Measurements from ENCODE around the gene ZNF273. TPM values are rescaled to one million over a fixed set of nuclear protein-coding genes. Genes with fewer than 3 reads are reported as not detected.

ZNF273 gene
- polyA plus RNA-seq, 1 donor from 2014 or later, result 21.7 TPM

- TF ChIP-seq REST (IDR thresholded peaks at IDR 0.05; ENCODE audit: borderline replicate concordance), result no peak
- TF ChIP-seq EZH2 (IDR thresholded peaks at IDR 0.05; ENCODE audit: borderline replicate concordance, insufficient read depth, low read length, poor library complexity, severe bottlenecking), result no peak
- TF ChIP-seq, protein P1, sequence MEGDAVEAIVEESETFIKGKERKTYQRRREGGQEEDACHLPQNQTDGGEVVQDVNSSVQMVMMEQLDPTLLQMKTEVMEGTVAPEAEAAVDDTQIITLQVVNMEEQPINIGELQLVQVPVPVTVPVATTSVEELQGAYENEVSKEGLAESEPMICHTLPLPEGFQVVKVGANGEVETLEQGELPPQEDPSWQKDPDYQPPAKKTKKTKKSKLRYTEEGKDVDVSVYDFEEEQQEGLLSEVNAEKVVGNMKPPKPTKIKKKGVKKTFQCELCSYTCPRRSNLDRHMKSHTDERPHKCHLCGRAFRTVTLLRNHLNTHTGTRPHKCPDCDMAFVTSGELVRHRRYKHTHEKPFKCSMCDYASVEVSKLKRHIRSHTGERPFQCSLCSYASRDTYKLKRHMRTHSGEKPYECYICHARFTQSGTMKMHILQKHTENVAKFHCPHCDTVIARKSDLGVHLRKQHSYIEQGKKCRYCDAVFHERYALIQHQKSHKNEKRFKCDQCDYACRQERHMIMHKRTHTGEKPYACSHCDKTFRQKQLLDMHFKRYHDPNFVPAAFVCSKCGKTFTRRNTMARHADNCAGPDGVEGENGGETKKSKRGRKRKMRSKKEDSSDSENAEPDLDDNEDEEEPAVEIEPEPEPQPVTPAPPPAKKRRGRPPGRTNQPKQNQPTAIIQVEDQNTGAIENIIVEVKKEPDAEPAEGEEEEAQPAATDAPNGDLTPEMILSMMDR (IDR thresholded peaks at IDR 0.05; ENCODE audit: poor library complexity, severe bottlenecking), result no peak
- TF ChIP-seq SMC3 (conservative IDR thresholded peaks at IDR 0.05; ENCODE audit: poor library complexity), result no peak
- no peak for TF ChIP-seq MXI1 (conservative IDR thresholded peaks at IDR 0.05; ENCODE audit: poor library complexity, severe bottlenecking)
- no peak for TF ChIP-seq RAD21 (conservative IDR thresholded peaks at IDR 0.05)
- Histone ChIP-seq H3K4me3 (ENCODE audit: low read length) (no peak overlapping the region), H3K9me3 (ENCODE audit: low read length) (peaks cover 33% of the 10 kb centered on the region), H3K9ac (ENCODE audit: low read length) (no peak overlapping the region), H4K20me1 (ENCODE audit: insufficient read depth) (no peaks in the 10 kb centered on the region), H3K4me2 (ENCODE audit: low read length) (no peak overlapping the region), H3K79me2 (replicated peaks; ENCODE audit: insufficient read depth, low read length) (no peaks in the 10 kb centered on the region), H3F3A (ENCODE audit: insufficient read depth, low read length, poor library complexity, severe bottlenecking) (no peaks in the 10 kb centered on the region), H3K27ac (ENCODE audit: low read length) (no peak overlapping the region), H2AFZ (ENCODE audit: low read depth, low read length) (no peak overlapping the region), H3K9me2 (ENCODE audit: insufficient read depth, low read length) (no peaks in the 10 kb centered on the region), H3K36me3 (ENCODE audit: insufficient read depth, low read length) (no peaks in the 10 kb centered on the region), H3K27me3 (ENCODE audit: insufficient read depth, low read depth, low read length) (no peaks in the 10 kb centered on the region)
Observed at GRCh38 chr7:64878684-64879083, 24.4 kb upstream of the ZNF273 start.

DNA sequence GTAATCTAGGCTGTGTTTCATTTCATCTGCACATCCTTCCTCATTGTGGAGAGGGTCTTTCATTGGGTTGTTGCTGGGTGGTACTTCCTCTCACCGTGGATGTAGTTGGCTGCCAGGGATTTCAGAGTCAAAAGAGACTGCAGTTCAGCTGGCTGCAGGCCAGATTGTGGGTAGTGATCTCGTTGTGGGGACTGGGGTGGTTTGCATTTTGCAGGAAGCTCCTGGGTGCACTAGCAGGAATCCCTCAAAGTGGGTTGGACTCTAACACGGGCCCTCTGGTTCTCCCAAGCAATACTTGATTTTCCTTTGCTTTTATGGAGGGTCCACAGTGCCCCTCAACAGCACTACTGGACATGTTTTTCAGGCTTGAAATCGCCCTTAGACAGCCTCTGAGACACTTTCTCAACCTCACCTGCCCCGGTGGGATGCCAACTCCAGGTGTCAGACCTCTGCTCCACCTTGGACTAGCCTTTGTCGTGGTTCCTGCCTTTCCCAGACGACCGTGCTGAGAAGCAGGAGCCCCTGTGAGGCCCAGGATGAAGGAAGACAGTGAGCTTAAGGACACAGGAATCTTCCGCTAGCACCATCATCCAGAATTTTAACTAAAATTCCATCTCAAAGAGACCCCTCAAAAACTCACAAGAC is 23.9 kb upstream of the ZNF273 start:
- TF ChIP-seq MXI1 (conservative IDR thresholded peaks at IDR 0.05; ENCODE audit: poor library complexity, severe bottlenecking) (no peak), EP300 (conservative IDR thresholded peaks at IDR 0.05; ENCODE audit: poor library complexity, severe bottlenecking) (no peak), RAD21 (conservative IDR thresholded peaks at IDR 0.05) (no peak), EZH2 (IDR thresholded peaks at IDR 0.05; ENCODE audit: borderline replicate concordance, insufficient read depth, low read length, poor library complexity, severe bottlenecking) (no peak), REST (IDR thresholded peaks at IDR 0.05; ENCODE audit: borderline replicate concordance) (no peak), SMC3 (conservative IDR thresholded peaks at IDR 0.05; ENCODE audit: poor library complexity) (no peak), TAF1 (IDR thresholded peaks at IDR 0.05; ENCODE audit: low read depth) (no peak), POLR2AphosphoS5 (IDR thresholded peaks at IDR 0.05) (no peak)
- TF ChIP-seq, protein P1 (IDR thresholded peaks at IDR 0.05; ENCODE audit: poor library complexity, severe bottlenecking), result no peak
- no peak overlapping the region for H3K4me3 ChIP-seq (ENCODE audit: low read length)

More for the DNA sequence above, 23.9 kb upstream of the ZNF273 start:
- Histone ChIP-seq H4K20me1 (ENCODE audit: insufficient read depth) (no peaks in the 10 kb centered on the region), H3K4me2 (ENCODE audit: low read length) (no peak overlapping the region), H3K27ac (ENCODE audit: low read length) (no peak overlapping the region), H3K9me3 (ENCODE audit: low read length) (peaks cover 34% of the 10 kb centered on the region), H3K36me3 (ENCODE audit: insufficient read depth, low read length) (no peaks in the 10 kb centered on the region), H2AFZ (ENCODE audit: low read depth, low read length) (no peak overlapping the region), H3F3A (ENCODE audit: insufficient read depth, low read length, poor library complexity, severe bottlenecking) (no peaks in the 10 kb centered on the region), H3K79me2 (replicated peaks; ENCODE audit: insufficient read depth, low read length) (no peaks in the 10 kb centered on the region), H3K27me3 (ENCODE audit: insufficient read depth, low read depth, low read length) (no peaks in the 10 kb centered on the region), H3K9ac (ENCODE audit: low read length) (no peak overlapping the region), H3K9me2 (ENCODE audit: insufficient read depth, low read length) (no peaks in the 10 kb centered on the region)
